CD4-positive, alpha-beta T cell treated with Interleukin-10 for 1 hour (primary cell): ENCODE results near the gene DDTL.
"Not testable (repeated sequence)": the region's sequence is repeated elsewhere in the genome, so short reads cannot be mapped to it uniquely, and the experiment has no call there.

Source experiments
- DNase-seq: peaks from one replicate; pipeline ENCODE4 v3.0.0-alpha.2; 2020

DDTL gene

GRCh38 chr22:23970816-23971486 lies 4.3 kb downstream of the DDTL start:
- DNase-seq, result no peak

GRCh38 chr22:23971927-23972326 lies 5.2 kb downstream of the DDTL start:
- not testable (repeated sequence) for DNase-seq

GRCh38 chr22:23974345-23974744 lies 7.7 kb downstream of the DDTL start, which contains the start of gene DDT:
Gene DDT, minus strand, starts transcription at chr22:23974441. Its CDS starts 27 bp downstream, at chr22:23974414.
- DNase-seq, result not testable (repeated sequence)

DNA sequence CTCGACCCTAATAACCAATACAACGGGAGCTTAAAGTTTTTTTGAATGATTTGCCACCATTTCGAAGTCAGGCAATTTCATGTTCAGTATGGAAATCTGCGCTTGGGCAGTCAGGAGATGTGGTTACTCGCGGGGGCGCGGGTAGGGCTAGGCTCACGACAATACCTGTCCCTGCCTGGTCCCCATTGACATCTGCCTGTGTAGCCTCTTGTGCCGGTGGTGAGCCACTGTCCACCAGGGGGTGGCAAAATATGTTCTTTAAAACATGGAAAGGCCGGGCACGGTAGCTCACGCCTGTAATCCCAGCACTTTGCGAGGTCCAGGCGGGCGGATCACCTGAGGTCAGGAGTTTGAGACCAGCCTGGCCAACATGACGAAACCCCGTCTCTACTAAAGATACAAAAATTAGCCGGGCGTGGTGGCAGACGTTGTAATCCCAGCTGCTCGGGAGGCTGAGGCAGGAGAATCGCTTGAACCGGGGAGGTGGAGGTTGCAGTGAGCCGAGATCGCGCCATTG lies 8.2 kb downstream of the DDTL start:
- not testable (repeated sequence) for DNase-seq

GRCh38 chr22:23977304-23977703 lies 10.6 kb downstream of the DDTL start:
- not testable (repeated sequence) for DNase-seq

DNA sequence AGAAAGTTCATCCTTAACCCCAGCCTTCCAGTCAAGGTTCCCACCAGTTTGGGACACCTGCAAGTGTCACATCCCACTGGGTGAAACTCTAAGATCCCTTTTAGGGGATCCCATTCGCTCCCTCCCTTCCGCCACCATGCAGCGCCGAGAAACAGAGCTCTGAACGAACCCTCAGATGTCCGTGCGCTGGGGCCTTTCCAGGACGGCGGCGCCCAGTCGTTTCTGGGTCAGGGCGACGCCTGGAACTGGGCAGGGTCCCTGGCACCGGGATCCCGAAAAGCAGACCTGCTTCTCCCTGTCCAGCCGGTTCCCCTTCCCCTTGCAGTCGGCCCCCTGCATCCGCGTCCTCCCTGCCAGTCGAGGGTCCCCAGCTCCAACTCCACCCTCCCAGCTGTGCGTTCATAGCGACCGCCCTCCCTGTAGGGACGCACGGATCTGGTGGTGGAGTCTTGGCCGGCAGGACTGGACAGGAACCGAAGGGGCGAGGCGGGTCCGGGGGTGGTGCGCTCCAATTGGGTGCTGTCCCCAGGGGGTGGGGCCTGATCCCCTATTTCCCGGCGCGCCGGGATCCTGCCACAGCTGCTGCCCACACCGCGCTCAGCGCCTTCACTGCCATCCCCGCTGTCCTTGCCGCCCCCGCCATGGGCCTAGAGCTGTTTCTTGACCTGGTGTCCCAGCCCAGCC lies 13.0 kb downstream of the DDTL start, which contains the start of gene GSTT2:
Gene GSTT2, plus strand, starts transcription at position 578 of the 684 bp plus-strand sequence.
- DNase-seq, result not testable (repeated sequence)

- not testable (repeated sequence) for DNase-seq
Observed at GRCh38 chr22:23980567-23980966, 13.9 kb downstream of the DDTL start.

- no peak for DNase-seq
Observed at GRCh38 chr22:23984430-23984829, 17.7 kb downstream of the DDTL start.

GRCh38 chr22:23986089-23986488 lies 19.4 kb downstream of the DDTL start:
- not testable (repeated sequence) for DNase-seq

DNA sequence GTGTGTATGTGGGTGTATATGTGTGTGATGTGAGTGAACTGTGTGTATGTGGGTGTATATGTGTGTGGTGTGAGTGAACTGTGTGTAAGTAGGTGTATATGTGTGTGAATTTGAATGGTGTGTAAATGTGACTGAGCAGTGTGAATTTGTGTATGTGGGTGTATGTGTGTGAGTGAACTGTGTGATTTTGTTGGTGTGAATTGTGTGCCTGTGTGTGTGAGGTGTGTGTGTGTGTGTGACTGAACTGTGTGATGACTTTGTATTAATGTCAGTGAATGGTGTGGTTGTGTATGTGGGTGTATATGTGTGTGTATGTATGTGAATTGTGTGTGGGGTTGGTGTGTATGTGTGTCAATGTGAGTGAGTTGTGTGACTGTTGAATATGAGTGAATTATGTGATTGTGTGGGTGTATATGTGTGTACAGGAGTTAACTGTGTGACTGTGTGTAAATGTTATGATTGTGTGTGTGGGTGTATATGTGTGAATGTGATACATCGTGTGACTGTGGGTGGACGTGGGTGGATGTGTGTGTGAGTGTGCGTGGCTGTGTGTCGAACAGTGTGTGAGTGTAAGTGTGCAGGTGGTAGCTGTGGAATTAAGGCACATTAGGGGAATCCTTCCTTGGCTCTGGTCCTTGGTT lies 20.0 kb downstream of the DDTL start:
- not testable (repeated sequence) for DNase-seq

GRCh38 chr22:23989583-23990244 lies 23.0 kb downstream of the DDTL start:
- not testable (repeated sequence) for DNase-seq

DNA sequence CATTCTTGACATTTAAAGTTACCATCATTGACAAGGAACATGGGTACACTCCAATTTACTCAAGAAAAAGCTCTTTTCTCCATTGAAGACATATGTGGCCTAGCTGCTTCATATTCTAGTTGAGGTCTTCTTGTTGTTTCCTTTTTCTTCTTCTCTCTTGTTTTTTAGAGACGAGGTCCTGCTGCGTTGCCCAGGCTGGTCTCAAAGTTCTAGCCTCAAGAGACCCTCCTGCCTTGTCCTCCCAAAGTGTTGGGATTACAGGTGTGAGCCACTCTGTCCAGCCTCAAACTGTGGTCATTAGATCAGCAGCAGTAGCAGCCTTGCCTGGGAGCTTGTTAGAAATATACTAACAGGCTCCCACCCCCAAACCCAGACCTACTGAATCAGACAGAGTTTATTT lies 26.4 kb downstream of the DDTL start:
- not testable (repeated sequence) for DNase-seq

GRCh38 chr22:23993581-23994177 lies 27.0 kb downstream of the DDTL start:
- DNase-seq, result not testable (repeated sequence)

DNA sequence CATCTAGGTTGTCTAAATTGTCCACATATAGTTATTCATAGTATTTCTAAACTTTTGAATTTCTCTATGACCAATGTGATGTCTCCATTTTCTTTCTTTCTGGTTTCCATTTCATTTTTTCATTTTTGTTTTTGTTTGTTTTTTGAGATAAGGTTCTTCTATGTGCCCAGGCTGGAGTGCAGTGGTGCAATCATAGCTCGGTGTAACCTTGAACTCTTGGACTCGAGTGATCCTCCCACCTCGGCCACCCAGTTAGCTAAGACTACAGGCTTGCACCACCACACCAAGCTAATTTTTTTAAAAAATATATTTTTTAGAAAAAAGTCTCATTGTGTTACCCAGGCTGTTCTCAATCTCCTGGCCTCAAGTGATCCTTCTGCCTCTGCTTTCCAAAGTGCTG lies 30.4 kb downstream of the DDTL start:
- DNase-seq, result no peak

DNA sequence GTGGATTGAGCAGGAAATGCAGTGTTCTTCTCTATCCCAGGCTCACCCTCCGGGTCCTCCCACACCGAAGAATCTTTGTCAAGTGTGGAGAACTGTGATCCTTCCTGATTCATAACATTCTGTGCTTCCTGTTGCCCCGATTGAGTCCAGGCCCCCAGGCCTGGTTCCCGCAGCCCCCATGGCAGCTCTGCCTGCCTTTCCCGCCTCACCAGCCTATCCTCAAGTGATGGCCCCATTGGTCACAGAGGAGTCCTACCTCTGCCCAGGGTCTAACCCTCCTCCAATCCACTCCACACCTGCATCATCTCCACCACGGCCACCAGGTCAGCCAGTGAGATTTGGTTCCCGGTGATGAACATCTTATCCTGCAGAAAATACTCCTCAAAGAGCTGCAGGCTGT lies 33.1 kb downstream of the DDTL start:
- not testable (repeated sequence) for DNase-seq

DNA sequence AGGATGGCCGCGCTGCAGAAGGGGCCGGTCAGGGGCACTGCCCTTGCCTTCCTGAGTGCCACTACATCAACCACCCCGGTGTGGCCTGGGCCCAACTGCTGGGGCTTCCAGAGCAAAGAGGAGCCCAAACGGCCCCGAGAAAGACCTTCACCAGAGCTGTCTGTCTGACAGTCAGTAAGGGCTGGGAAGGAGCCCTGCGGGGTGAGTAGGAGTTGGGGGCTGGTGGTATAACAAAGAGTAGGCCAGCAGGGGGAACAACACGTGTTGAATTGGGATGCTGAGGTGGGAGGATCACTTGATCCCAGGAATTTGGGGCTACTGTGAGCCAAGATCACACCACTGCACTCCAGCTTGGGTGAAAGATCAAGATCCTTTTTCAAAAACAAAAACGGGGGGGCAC lies 34.6 kb downstream of the DDTL start:
- no peak for DNase-seq

DNA sequence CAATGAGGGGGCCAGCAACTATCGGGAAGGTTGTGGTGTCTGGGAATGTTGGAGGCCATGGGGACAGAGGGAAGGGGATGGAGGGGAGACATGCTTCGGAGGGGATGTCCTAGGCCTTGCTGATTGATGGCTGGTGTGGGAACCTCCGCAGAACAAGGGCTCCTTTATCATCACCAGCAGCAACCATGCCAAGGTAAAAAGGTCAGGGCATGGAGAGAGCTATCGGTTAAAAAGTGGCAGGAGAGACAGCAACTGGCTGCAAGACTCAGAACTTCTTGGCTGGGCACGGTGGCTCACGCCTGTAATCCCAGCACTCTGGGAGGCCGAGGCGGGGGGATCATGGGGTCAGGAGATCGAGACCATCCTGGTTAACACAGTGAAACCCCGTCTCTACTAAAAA lies 35.6 kb downstream of the DDTL start:
- no peak for DNase-seq

GRCh38 chr22:24002851-24003250 lies 36.2 kb downstream of the DDTL start:
- DNase-seq, result no peak

DNA sequence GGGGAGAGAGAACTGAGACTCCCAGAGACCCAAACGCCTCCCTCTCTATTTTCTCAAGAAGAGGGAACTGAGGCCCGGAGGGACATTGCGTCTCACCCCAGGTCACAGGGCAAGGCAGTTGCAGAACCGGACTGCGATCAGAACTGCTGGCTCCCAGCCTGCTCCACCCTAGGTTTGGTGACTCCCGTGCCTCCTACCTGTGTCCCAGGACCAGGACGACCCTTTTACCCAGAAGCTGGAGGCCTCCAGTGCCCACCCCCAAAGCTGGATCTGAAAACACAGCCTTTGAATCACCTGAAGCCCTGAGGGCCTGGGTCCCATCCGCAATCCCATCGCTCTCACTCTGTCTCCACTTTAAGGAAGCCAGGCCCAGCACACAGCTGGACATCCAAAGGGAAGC lies 37.2 kb downstream of the DDTL start:
- no peak for DNase-seq

GRCh38 chr22:24005201-24005600 lies 38.5 kb downstream of the DDTL start, which contains the start of gene GSTT4:
Gene GSTT4, minus strand, starts transcription at chr22:24005453. Its CDS starts 97 bp downstream, at chr22:24005356.
- no peak for DNase-seq

DNA sequence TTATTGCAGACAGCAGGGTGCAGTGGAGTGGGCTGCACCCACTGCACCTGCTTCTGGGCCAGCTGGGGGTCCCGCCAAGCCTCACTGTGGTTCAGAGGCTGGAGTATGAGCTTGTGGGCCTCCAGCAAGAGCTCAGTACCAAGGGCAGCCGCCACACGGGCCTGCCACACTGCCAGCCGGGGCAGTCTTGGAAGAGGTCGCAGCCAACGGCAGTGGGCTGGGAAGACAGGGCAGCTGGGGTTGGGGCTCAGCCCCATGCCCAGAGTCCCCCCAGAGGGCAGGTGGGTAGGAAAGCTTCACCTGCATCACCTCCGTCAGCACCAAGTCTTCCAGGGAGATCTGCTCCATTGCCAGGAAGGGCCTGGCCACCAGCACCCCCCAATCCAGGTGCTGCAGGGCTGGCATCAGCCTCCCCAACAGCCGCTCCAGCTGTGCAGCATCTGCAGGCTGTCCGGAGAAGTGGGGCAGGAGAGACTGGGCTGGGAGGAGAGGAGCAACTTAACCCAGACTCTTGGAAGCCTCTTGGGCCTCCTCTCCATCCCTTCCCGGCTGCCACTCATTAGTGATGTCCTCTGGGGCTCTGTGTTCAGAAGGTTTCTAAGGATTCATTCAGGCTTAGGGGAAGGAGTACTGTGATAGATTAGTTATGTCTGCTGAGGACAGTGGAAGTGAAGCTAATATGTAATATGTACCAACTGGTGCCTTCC lies 39.7 kb downstream of the DDTL start:
- DNase-seq, result no peak

DNA sequence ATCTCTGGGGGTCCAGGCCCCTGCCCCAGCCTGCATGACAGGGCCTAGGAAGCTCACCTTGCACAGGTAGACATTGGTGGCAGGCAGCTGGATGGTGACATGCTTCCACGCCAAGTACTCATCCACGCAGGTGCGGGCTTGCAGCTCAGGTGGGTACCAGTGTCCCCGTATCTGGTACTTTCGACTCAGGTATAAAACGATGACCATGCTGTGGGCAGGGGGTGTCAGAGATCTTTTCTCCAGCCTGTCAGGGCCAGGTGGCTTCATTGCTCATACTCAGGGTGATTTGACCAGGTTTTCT lies 40.2 kb downstream of the DDTL start:
- DNase-seq, result no peak
